Left lung (tissue), 14 donors: ENCODE measurements around the gene SUCLG1. TPM values are rescaled to one million over a fixed set of nuclear protein-coding genes. Genes with fewer than 3 reads are reported as not detected.

Source experiments
- ATAC-seq: fragments of 200-7000 bp; cut with Tn5 transposase; one replicate; pipeline ENCODE4 v1.9.1; 2020; ENCODE audit warnings: moderate library complexity
- DNase-seq, 4 donors: peaks; one replicate each; pipeline ENCODE4 v3.0.0-alpha.2; 2013 to 2020
- H3K27ac ChIP-seq, 2 donors: fragments of 200-600 bp; sonication (generic) in 1 of 2; one replicate each; pipeline versions ENCODE4 v1.5.0 to v1.8.0; 2020 to 2021
- H3K27me3 ChIP-seq, 2 donors: fragments of 200-600 bp; sonication (generic) in 1 of 2; one replicate each; pipeline versions ENCODE4 v1.5.0 to v1.8.0; 2020 to 2021
- H3K36me3 ChIP-seq, 2 donors: fragments of 200-600 bp; sonication (generic) in 1 of 2; one replicate each; pipeline versions ENCODE4 v1.5.0 to v1.8.0; 2020 to 2021
- H3K4me1 ChIP-seq, 2 donors: fragments of 200-600 bp; one replicate each; pipeline ENCODE4 v1.8.0; 2021
- H3K4me3 ChIP-seq, 2 donors: fragments of 200-600 bp; sonication (generic) in 1 of 2; one replicate each; pipeline versions ENCODE4 v1.5.0 to v1.8.0; 2020 to 2021; ENCODE audit warnings: mild to moderate bottlenecking in 1 of 2
- H3K9me3 ChIP-seq, 2 donors: fragments of 200-600 bp; sonication (generic) in 1 of 2; one replicate each; pipeline versions ENCODE4 v1.5.0 to v1.8.0; 2020 to 2021
- intact Hi-C, 2 donors: fragments of 100-400 bp; cut with DNase I; formaldehyde crosslinking; loops; one replicate each; pipeline versions ENCODE4 v1.11.2 to v1.14.2; 2022
- long read RNA-seq, 12 donors: library from polyadenylated mRNA in 2 of 12; unstranded in 2 of 12; transcript quantifications; one replicate each; pipeline ENCODE4 v2.0.0 and lab custom pipeline, GENCODE V29; 2019 to 2026
- polyA plus RNA-seq, 6 donors: library from polyadenylated mRNA; unstranded; fragments of 120-200 nt; gene quantifications; one replicate each; pipeline ENCODE4 v1.2.1, GENCODE V29; 2013; ENCODE audit not compliant: insufficient read length in 6 of 6
- total RNA-seq, 2 donors: library from RNA; stranded (reverse); fragmentation: NEBNext Ultra II Directional; extraction: Animal tissue kit (Norgen Biotek cat#: 25700); gene quantifications; one replicate each; pipeline ENCODE4 v1.2.1, GENCODE V29; 2021
- TF ChIP-seq, protein P1 (sequence below), 2 donors: fragments of 200-600 bp; sonication (generic) in 1 of 2; IDR thresholded peaks; one replicate each; pipeline versions ENCODE4 v1.5.0 to v1.8.0; 2021; ENCODE audit warnings: antibody characterized with exemption in 2 of 2
- donor health status: DM: no; HTN: yes; CAD: no.
- donor health status: DM: no; HTN: no; CAD: no.

SUCLG1 gene
- total RNA-seq (10 to 100 TPM; 62.2 to 63.1 TPM), polyA plus RNA-seq (100 to 1,000 TPM; 108 to 126 (median 116) TPM)
- long read RNA-seq, donor 1, transcript SUCLG1-205 (2 exons, 1,765 nt): major isoform, 120 of 228 reads
- long read RNA-seq, donor 1, transcript SUCLG1-201 (9 exons, 1,475 nt): minor isoform, 54 of 228 reads
- long read RNA-seq, donor 1, partial matches to known transcripts: 52 of 228 reads
- long read RNA-seq, donor 1, other reads (novel, unspliced or antisense): 0 of 228 reads
- long read RNA-seq, donor 2, transcript SUCLG1-201 (9 exons, 1,475 nt): minor isoform, 37 of 185 reads
- long read RNA-seq, donor 2, transcript SUCLG1-205 (2 exons, 1,765 nt): major isoform, 93 of 185 reads
- long read RNA-seq, donor 2, partial matches to known transcripts: 55 of 185 reads
- long read RNA-seq, donor 2, other reads (novel, unspliced or antisense): 0 of 185 reads
- long read RNA-seq, donor 3, transcript SUCLG1-205 (2 exons, 1,765 nt): major isoform, 106 of 184 reads
- long read RNA-seq, donor 3, transcript SUCLG1-201 (9 exons, 1,475 nt): minor isoform, 48 of 184 reads
- long read RNA-seq, donor 3, partial matches to known transcripts: 29 of 184 reads
- long read RNA-seq, donor 3, other reads (novel, unspliced or antisense): 0 of 184 reads
- long read RNA-seq, donor 4, transcript SUCLG1-201 (9 exons, 1,475 nt): major isoform, 82 of 105 reads
- long read RNA-seq, donor 4, partial matches to known transcripts: 21 of 105 reads
- long read RNA-seq, donor 4, other reads (novel, unspliced or antisense): 1 of 105 reads
- long read RNA-seq, donor 5, transcript SUCLG1-201 (9 exons, 1,475 nt): minor isoform, 48 of 168 reads
- long read RNA-seq, donor 5, transcript SUCLG1-205 (2 exons, 1,765 nt): major isoform, 99 of 168 reads
- long read RNA-seq, donor 5, partial matches to known transcripts: 18 of 168 reads
- long read RNA-seq, donor 5, other reads (novel, unspliced or antisense): 0 of 168 reads
- long read RNA-seq, donor 6, transcript SUCLG1-201 (9 exons, 1,475 nt): minor isoform, 65 of 231 reads
- long read RNA-seq, donor 6, transcript SUCLG1-205 (2 exons, 1,765 nt): major isoform, 121 of 231 reads
- long read RNA-seq, donor 6, partial matches to known transcripts: 43 of 231 reads
- long read RNA-seq, donor 6, other reads (novel, unspliced or antisense): 0 of 231 reads
- long read RNA-seq, donor 7, transcript SUCLG1-201 (9 exons, 1,475 nt): minor isoform, 42 of 104 reads
- long read RNA-seq, donor 7, transcript SUCLG1-205 (2 exons, 1,765 nt): major isoform, 55 of 104 reads
- long read RNA-seq, donor 7, partial matches to known transcripts: 7 of 104 reads
- long read RNA-seq, donor 7, other reads (novel, unspliced or antisense): 0 of 104 reads
- long read RNA-seq, donor 8, transcript SUCLG1-205 (2 exons, 1,765 nt): major isoform, 56 of 102 reads
- long read RNA-seq, donor 8, transcript SUCLG1-201 (9 exons, 1,475 nt): minor isoform, 38 of 102 reads
- long read RNA-seq, donor 8, partial matches to known transcripts: 7 of 102 reads
- long read RNA-seq, donor 8, other reads (novel, unspliced or antisense): 0 of 102 reads
- long read RNA-seq, donor 9, partial matches to known transcripts: 0 of 3 reads
- long read RNA-seq, donor 9, other reads (novel, unspliced or antisense): 0 of 3 reads
- long read RNA-seq, donor 10, transcript SUCLG1-201 (9 exons, 1,475 nt): major isoform, 88 of 92 reads
- long read RNA-seq, donor 10, partial matches to known transcripts: 2 of 92 reads
- long read RNA-seq, donor 10, other reads (novel, unspliced or antisense): 2 of 92 reads
- long read RNA-seq, donor 11, transcript SUCLG1-201 (9 exons, 1,475 nt): minor isoform, 48 of 219 reads
- long read RNA-seq, donor 11, transcript SUCLG1-205 (2 exons, 1,765 nt): major isoform, 126 of 219 reads
- long read RNA-seq, donor 11, partial matches to known transcripts: 43 of 219 reads
- long read RNA-seq, donor 11, other reads (novel, unspliced or antisense): 0 of 219 reads
- long read RNA-seq, donor 12, transcript SUCLG1-201 (9 exons, 1,475 nt): minor isoform, 30 of 111 reads
- long read RNA-seq, donor 12, transcript SUCLG1-205 (2 exons, 1,765 nt): major isoform, 62 of 111 reads
- long read RNA-seq, donor 12, partial matches to known transcripts: 18 of 111 reads
- long read RNA-seq, donor 12, other reads (novel, unspliced or antisense): 0 of 111 reads

DNA sequence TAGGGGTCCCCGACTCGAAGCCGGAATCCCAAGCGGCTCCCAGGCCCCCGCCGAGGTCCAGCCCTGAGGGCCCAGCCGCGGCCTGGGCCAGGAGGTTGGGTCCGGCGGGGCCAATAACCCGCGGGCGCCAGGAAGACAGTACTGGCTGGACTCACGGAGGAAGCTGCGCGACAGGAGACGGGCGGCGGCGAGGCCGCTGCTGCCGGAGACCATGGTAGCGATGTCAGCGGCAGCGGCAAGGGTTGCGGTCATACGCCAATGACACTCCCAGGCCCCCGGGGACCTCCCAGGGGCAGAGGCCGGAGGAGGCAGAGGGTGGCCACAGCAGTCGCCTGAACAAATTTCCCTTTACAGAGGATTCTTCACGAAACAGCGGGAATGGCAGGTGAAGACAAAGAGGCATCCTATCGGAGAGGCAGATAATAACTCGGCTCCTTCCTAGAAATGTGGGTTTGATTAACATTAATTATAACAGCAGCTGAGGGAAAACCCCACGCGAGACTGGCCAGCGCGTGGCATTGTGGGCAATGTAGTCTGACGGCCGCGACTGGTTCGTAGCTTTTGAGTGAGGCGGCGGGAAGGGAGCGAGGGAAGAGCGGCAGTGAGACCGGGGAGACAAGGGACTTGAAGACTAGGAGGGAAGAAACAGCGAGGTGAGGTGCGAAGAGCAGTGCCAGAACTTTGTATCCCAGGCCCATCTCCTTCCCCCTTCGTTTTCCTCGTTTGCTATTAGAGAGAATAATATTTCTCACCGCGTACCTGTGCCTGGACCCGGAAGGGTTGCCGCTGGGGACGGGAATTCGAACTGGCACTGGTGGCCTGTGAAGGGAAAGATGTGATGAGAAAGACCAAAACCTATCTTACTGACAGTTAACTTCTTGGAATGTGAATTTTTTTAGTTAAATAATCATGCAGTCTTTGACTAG lies at the start of gene SUCLG1:
Gene SUCLG1, minus strand, starts transcription at position 263 of the 926 bp plus-strand sequence. Its CDS starts 11 bp downstream, at position 252.
- Histone ChIP-seq H3K27ac (peak within 1 kb of the TSS; percentile 88 to 89), H3K4me1 (peaks cover 11 to 36% of the 10 kb centered on the region in 2 donors), H3K27me3 (no peaks in the 10 kb centered on the region), H3K9me3 (no peaks in the 10 kb centered on the region), H3K4me3 (peak within 1 kb of the TSS; percentile 83 to 99), H3K36me3 (no peaks in the 10 kb centered on the region)
- DNase-seq: peak; percentile 90 to 96 (median 92)
- TF ChIP-seq, protein P1, sequence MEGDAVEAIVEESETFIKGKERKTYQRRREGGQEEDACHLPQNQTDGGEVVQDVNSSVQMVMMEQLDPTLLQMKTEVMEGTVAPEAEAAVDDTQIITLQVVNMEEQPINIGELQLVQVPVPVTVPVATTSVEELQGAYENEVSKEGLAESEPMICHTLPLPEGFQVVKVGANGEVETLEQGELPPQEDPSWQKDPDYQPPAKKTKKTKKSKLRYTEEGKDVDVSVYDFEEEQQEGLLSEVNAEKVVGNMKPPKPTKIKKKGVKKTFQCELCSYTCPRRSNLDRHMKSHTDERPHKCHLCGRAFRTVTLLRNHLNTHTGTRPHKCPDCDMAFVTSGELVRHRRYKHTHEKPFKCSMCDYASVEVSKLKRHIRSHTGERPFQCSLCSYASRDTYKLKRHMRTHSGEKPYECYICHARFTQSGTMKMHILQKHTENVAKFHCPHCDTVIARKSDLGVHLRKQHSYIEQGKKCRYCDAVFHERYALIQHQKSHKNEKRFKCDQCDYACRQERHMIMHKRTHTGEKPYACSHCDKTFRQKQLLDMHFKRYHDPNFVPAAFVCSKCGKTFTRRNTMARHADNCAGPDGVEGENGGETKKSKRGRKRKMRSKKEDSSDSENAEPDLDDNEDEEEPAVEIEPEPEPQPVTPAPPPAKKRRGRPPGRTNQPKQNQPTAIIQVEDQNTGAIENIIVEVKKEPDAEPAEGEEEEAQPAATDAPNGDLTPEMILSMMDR (IDR thresholded peaks at IDR 0.05): no peak
- ATAC-seq: peak; percentile 99
- intact Hi-C loops: no loop called here

DNA sequence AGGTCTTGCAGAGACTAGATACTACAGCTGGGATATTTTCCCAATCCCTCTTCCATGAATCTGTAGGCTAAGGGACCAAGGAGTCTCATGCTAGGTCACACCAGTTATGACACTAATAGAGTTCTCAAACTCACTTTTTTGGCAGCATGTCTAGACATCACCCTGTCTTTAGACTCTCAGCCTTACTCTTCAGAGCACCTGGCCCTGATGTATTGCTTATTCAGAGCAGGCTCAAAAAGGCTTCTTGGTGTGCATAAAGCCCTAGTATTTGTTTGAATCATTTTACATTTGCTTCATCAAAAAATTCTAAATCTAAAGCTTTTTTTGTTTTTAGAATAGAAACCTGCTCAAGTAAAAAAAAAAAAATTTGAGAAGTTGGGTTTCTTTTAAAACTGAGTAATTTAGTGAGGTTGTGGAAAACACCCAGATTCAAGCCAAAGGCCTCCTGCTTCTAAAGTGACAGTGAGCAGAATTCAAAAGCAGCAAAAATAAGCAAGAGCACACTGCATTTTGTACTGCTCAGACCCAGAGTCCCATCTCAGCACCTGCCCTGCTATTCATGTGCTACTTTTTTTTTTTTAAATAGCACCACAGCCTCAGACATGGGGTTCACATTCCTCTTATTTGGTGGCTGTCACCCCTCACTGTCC lies 39.2 kb upstream of the SUCLG1 start:
- no peak for ATAC-seq
- intact Hi-C loops: loop anchor here in 1 of 2 donors (5.0 kb wide), 1 partner anchor 369 kb away; no protein-coding TSS in a partner anchor
- Histone ChIP-seq H3K27me3 (no peaks in the 10 kb centered on the region), H3K9me3 (no peaks in the 10 kb centered on the region), H3K4me3 (no peak overlapping the region), H3K27ac (no peak overlapping the region), H3K36me3 (no peaks in the 10 kb centered on the region), H3K4me1 (no peaks in the 10 kb centered on the region)
- no peak for DNase-seq
- TF ChIP-seq, protein P1 (IDR thresholded peaks at IDR 0.05): no peak

DNA sequence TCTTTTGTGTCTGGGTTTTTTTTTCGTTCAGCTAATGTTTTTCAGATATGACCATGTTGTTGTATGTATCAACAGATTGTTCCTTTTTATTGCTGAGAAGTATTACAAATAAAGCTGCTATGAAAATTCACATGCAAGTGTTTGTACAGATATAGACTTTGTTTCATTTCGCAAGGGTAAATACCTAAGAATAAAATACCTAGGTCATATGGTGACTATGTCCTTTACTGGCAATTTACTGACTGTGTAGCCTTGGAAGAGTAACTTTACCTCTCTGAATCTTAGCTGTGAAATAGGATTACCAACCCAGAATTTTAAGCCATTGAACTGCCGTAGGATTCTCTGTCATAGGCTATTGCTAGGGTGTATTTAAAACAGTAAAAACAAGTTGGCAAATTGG lies 38.2 kb upstream of the SUCLG1 start:
- Histone ChIP-seq H3K4me1 (no peaks in the 10 kb centered on the region), H3K27ac (no peak overlapping the region), H3K27me3 (no peaks in the 10 kb centered on the region), H3K9me3 (no peaks in the 10 kb centered on the region), H3K36me3 (no peaks in the 10 kb centered on the region), H3K4me3 (no peak overlapping the region)
- TF ChIP-seq, protein P1 (IDR thresholded peaks at IDR 0.05): no peak
- DNase-seq (no peak), ATAC-seq (no peak)
- intact Hi-C loops: loop anchor here in 1 of 2 donors (5.0 kb wide), 1 partner anchor 370 kb away; no protein-coding TSS in a partner anchor
